Measurements from ENCODE around the gene GRM1.

GRCh38 chr6:146341493-146342230 is 312.8 kb downstream of the GRM1 start:
- TF ChIP-seq, protein P1, sequence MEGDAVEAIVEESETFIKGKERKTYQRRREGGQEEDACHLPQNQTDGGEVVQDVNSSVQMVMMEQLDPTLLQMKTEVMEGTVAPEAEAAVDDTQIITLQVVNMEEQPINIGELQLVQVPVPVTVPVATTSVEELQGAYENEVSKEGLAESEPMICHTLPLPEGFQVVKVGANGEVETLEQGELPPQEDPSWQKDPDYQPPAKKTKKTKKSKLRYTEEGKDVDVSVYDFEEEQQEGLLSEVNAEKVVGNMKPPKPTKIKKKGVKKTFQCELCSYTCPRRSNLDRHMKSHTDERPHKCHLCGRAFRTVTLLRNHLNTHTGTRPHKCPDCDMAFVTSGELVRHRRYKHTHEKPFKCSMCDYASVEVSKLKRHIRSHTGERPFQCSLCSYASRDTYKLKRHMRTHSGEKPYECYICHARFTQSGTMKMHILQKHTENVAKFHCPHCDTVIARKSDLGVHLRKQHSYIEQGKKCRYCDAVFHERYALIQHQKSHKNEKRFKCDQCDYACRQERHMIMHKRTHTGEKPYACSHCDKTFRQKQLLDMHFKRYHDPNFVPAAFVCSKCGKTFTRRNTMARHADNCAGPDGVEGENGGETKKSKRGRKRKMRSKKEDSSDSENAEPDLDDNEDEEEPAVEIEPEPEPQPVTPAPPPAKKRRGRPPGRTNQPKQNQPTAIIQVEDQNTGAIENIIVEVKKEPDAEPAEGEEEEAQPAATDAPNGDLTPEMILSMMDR (conservative IDR thresholded peaks at IDR 0.05; ENCODE audit: low read depth, low read length), result no peak
- no peak for TF ChIP-seq SMC3 (IDR thresholded peaks at IDR 0.05; ENCODE audit: low read depth, low read length)
- TF ChIP-seq RFX5 (IDR thresholded peaks at IDR 0.05; ENCODE audit: low read depth, low read length), result no peak
- TF ChIP-seq POLR2A (IDR thresholded peaks at IDR 0.05; ENCODE audit: low read depth, low read length), result no peak
- TF ChIP-seq BHLHE40 (IDR thresholded peaks at IDR 0.05; ENCODE audit: low read depth, low read length), result no peak
- no peak for TF ChIP-seq USF2 (IDR thresholded peaks at IDR 0.05; ENCODE audit: low read depth, low read length)
- TF ChIP-seq, protein P2, sequence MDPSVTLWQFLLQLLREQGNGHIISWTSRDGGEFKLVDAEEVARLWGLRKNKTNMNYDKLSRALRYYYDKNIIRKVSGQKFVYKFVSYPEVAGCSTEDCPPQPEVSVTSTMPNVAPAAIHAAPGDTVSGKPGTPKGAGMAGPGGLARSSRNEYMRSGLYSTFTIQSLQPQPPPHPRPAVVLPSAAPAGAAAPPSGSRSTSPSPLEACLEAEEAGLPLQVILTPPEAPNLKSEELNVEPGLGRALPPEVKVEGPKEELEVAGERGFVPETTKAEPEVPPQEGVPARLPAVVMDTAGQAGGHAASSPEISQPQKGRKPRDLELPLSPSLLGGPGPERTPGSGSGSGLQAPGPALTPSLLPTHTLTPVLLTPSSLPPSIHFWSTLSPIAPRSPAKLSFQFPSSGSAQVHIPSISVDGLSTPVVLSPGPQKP (IDR thresholded peaks at IDR 0.05; ENCODE audit: borderline replicate concordance, low read depth, low read length), result no peak
- TF ChIP-seq FOS (IDR thresholded peaks at IDR 0.05; ENCODE audit: low read depth, low read length), result no peak
- TF ChIP-seq MXI1 (IDR thresholded peaks at IDR 0.05; ENCODE audit: borderline replicate concordance, low read depth, low read length), result no peak
- no peak for TF ChIP-seq MAFK (IDR thresholded peaks at IDR 0.05; ENCODE audit: low read depth, low read length)
- no peak for TF ChIP-seq NFE2L2 (IDR thresholded peaks at IDR 0.05; ENCODE audit: low read depth, low read length)
- TF ChIP-seq CEBPB (IDR thresholded peaks at IDR 0.05; ENCODE audit: low read depth, low read length), result no peak
- no peak for TF ChIP-seq RCOR1 (IDR thresholded peaks at IDR 0.05; ENCODE audit: insufficient replicate concordance, low read length)
- no peak for TF ChIP-seq MAZ (IDR thresholded peaks at IDR 0.05; ENCODE audit: borderline replicate concordance, low read depth, low read length)

Measured in IMR-90 (cell line).